ENCODE measurements around the gene BDH1. TPM values are rescaled to one million over a fixed set of nuclear protein-coding genes. Genes with fewer than 3 reads are reported as not detected.

BDH1 gene
- total RNA-seq, 4 donors from 2014 or later, result 127 to 258 (median 197) TPM

DNA sequence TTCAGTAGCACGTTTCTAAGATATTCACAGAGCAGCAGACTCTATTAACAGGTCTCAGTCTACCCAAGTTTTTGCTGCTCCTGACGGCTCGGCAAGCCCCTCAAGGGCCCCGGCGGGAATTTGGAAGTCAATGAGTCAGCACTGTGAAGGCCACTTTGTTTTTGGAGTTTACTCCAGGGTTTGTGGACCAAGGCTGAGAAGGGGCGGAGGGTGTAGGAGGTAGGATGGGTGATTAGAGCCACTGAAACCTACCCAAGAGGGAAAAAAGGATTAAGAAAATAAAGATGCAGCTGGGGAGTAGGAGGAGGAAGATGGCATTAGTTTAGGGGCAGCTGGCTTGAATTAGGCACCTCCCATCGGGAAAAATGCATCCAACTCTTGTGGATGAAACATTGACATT lies 87.6 kb downstream of the BDH1 start:
- intact Hi-C loops (cut with DNase I; ENCODE audit: low total_unique reads) (no loop called here), in situ Hi-C loops (cut with MboI; ENCODE audit: low pct_ligation_motif_present in 1 of 4, low pct_unique_long_range_greater_than_20kb in 1 of 4, low sequenced_read_pairs in 3 of 4) (no loop called here)
- Histone ChIP-seq H3K4me1 (peaks cover 0 to 24% (median 15%) of the 10 kb centered on the region in 4 donors), H3K36me3 (no peaks in the 10 kb centered on the region), H3K9me3 (no peaks in the 10 kb centered on the region), H3K27me3 (no peaks in the 10 kb centered on the region), H3K27ac (peak overlapping the region in 1 of 4 donors; percentile 64), H3K4me3 (no peak overlapping the region)
- DNase-seq, result no peak
- TF ChIP-seq POLR2AphosphoS5 (IDR thresholded peaks at IDR 0.05) (no peak), CTCF (IDR thresholded peaks at IDR 0.05) (no peak), POLR2A (IDR thresholded peaks at IDR 0.05) (no peak), EP300 (IDR thresholded peaks at IDR 0.05; ENCODE audit: low read depth) (no peak)
- 84 to 86% methylated on average over 2 to 7 of the region's 7 CpGs for WGBS, 2 donors (ENCODE audit: low coverage in 1 of 2)

DNA sequence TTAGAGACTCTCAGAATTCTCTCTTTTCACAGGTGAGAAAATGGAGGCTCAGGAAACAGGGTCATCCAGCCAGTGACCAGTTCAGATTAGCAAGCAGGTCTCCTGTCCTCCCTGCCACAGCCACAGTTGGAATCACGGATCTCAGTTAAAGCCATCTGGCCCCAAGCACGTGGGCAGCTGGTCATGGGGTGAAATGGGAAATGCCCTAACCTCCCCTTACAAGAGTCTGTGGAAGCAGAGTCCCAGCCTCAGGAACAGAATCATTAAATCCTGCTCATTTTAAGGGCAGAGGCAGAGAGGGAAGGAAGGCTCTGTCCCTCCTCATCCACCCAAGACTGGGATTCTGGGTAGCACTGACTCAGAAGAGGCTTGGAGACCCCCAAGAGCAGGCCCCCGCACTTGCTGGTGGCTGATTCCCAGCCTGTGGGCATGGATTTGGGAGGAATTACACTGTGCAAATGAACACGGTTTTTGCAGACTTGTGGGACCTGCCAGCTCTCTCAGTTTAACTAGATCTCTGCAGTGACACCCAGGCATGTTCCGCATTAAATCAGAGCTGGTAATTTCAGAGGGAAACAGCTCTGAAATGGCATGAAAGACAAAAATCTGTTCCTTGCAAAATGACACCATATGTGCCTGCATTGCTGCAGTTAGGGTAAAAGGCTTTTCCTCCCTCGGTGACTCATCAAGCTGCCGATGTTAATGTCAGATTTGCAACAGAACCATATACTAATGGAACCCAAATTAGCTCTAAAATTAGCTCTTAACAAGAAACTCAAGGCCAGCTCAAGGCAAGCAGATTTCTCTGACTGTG lies 89.0 kb downstream of the BDH1 start:
- H3K4me3 ChIP-seq, result no peak overlapping the region
- H3K4me1 ChIP-seq, result peaks cover 0 to 24% (median 15%) of the 10 kb centered on the region in 4 donors
- no peaks in the 10 kb centered on the region for H3K9me3 ChIP-seq
- 18 to 38% methylated on average over 4 to 7 of the region's 7 CpGs for WGBS, 2 donors (ENCODE audit: low coverage in 1 of 2)
- H3K36me3 ChIP-seq, result no peaks in the 10 kb centered on the region
- intact Hi-C loops (cut with DNase I; ENCODE audit: low total_unique reads) (no loop called here), in situ Hi-C loops (cut with MboI; ENCODE audit: low pct_ligation_motif_present in 1 of 4, low pct_unique_long_range_greater_than_20kb in 1 of 4, low sequenced_read_pairs in 3 of 4) (no loop called here)
- TF ChIP-seq EP300 (IDR thresholded peaks at IDR 0.05; ENCODE audit: low read depth) (no peak), POLR2A (IDR thresholded peaks at IDR 0.05) (no peak)
- DNase-seq, result no peak
- no peaks in the 10 kb centered on the region for H3K27me3 ChIP-seq
- H3K27ac ChIP-seq, result peak overlapping the region in 3 of 4 donors; percentile 5 to 33 (median 14)

GRCh38 chr3:197465996-197466549 lies 89.7 kb downstream of the BDH1 start:
- 20 to 84% methylated on average over 1 to 3 of the region's 3 CpGs for WGBS, 2 donors (ENCODE audit: low coverage in 1 of 2)
- no peaks in the 10 kb centered on the region for H3K27me3 ChIP-seq
- H3K9me3 ChIP-seq, result no peaks in the 10 kb centered on the region
- in situ Hi-C loops (cut with MboI; ENCODE audit: low pct_ligation_motif_present in 1 of 4, low pct_unique_long_range_greater_than_20kb in 1 of 4, low sequenced_read_pairs in 3 of 4), result no loop called here
- H3K27ac ChIP-seq, result no peak overlapping the region
- no peak overlapping the region for H3K4me3 ChIP-seq
- TF ChIP-seq CTCF (IDR thresholded peaks at IDR 0.05) (no peak), POLR2AphosphoS5 (IDR thresholded peaks at IDR 0.05) (no peak), EP300 (IDR thresholded peaks at IDR 0.05; ENCODE audit: low read depth) (no peak), POLR2A (IDR thresholded peaks at IDR 0.05) (no peak)
- intact Hi-C loops (cut with DNase I; ENCODE audit: low total_unique reads), result no loop called here
- H3K4me1 ChIP-seq, result peaks cover 0 to 24% (median 15%) of the 10 kb centered on the region in 4 donors
- no peaks in the 10 kb centered on the region for H3K36me3 ChIP-seq
- no peak for DNase-seq

DNA sequence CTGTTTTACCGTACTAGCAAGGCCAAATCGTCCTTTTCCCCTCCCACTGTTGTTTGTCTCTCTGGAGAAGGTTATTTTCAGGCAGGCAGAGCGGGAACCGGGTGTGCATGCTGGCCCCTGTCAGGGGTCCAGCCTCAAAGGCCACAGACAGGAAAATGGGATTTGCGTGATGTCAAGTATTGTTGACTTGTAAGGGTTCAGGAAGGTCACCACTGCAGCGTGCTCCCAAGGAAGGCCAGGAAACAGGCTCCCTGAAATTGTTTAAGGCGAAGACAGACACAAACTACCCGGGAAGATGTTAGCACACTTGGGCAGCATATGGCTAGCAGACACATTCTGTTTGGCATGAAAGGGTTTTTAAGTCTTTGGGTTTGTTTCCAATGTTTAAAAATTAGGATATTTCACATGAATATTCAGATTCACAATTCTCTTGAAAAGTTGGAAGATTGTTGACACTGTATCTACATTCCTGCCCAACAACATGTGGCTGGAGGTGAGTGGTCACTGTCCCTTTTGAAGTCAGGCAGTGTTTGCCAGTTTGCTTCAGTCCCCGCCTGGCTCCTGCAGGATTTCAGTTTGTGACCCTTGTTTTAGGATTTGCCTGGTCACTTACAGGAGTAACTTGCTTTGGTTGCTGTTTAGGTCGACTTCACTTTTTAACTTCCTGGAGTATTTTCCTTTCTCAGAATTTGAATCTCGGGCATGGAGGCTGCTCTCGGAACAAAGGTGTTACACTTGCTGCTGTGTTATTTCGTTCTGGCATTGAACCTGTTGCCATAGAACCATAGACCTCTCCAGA lies 90.4 kb downstream of the BDH1 start:
- no peaks in the 10 kb centered on the region for H3K36me3 ChIP-seq
- no peak overlapping the region for H3K27ac ChIP-seq
- H3K9me3 ChIP-seq, result no peaks in the 10 kb centered on the region
- intact Hi-C loops (cut with DNase I; ENCODE audit: low total_unique reads), result no loop called here
- in situ Hi-C loops (cut with MboI; ENCODE audit: low pct_ligation_motif_present in 1 of 4, low pct_unique_long_range_greater_than_20kb in 1 of 4, low sequenced_read_pairs in 3 of 4), result no loop called here
- no peak overlapping the region for H3K4me3 ChIP-seq
- no peak for DNase-seq
- TF ChIP-seq EP300 (IDR thresholded peaks at IDR 0.05; ENCODE audit: low read depth) (no peak), POLR2AphosphoS5 (IDR thresholded peaks at IDR 0.05) (no peak), CTCF (IDR thresholded peaks at IDR 0.05) (no peak), POLR2A (IDR thresholded peaks at IDR 0.05) (no peak)
- 72 to 74% methylated on average over 8 to 13 of the region's 13 CpGs for WGBS, 2 donors (ENCODE audit: low coverage in 1 of 2)
- H3K4me1 ChIP-seq, result peaks cover 0 to 24% (median 15%) of the 10 kb centered on the region in 4 donors
- H3K27me3 ChIP-seq, result no peaks in the 10 kb centered on the region
